SU-DHL-6 (cell line): ENCODE results near the gene GATAD2A.

Experiments
- H2AFZ ChIP-seq: fragments of 200-600 bp; sonication (generic); 2 replicates; pipeline ENCODE4 v1.6.1; 2014; ENCODE audit warnings: low read depth, mild to moderate bottlenecking, moderate library complexity, mixed read lengths, antibody characterized with exemption, low read length; ENCODE audit not compliant: severe bottlenecking
- H3F3A ChIP-seq: fragments of 200-600 bp; shearing (Covaris generic); 2 replicates; pipeline ENCODE4 v1.6.0; 2016; ENCODE audit warnings: antibody characterized with exemption, mild to moderate bottlenecking; ENCODE audit not compliant: insufficient read depth
- H3K27ac ChIP-seq: fragments of 200-600 bp; sonication (generic); 2 replicates; pipeline ENCODE4 v1.5.1; 2016; ENCODE audit warnings: low read depth, mild to moderate bottlenecking, low read length, moderate library complexity, mixed read lengths
- H3K27me3 ChIP-seq: fragments of 200-600 bp; sonication (generic), shearing (Covaris generic); 2 replicates; pipeline ENCODE4 v1.6.0; 2014; ENCODE audit warnings: mild to moderate bottlenecking, low read length
- H3K36me3 ChIP-seq: fragments of 200-600 bp; sonication (generic); 2 replicates; pipeline ENCODE4 v1.6.1; 2014; ENCODE audit warnings: mild to moderate bottlenecking, low read length, mixed read lengths
- H3K4me2 ChIP-seq: fragments of 300-600, 200-600 bp; shearing (Covaris generic), sonication (generic); 2 replicates; pipeline ENCODE4 v1.6.0; 2014; ENCODE audit warnings: low read length, low read depth, mild to moderate bottlenecking; ENCODE audit not compliant: poor library complexity, severe bottlenecking
- H3K4me3 ChIP-seq: fragments of 200-600 bp; sonication (generic); 2 replicates; pipeline ENCODE4 v1.5.1; 2014; ENCODE audit warnings: antibody characterized with exemption, low read length, mild to moderate bottlenecking, mixed read lengths; ENCODE audit not compliant: insufficient read depth, poor library complexity, severe bottlenecking
- H3K79me2 ChIP-seq: fragments of 200-600 bp; sonication (generic); 2 replicates; pipeline ENCODE4 v1.6.1; 2014; ENCODE audit warnings: mild to moderate bottlenecking, low read length, moderate library complexity; ENCODE audit not compliant: insufficient read depth
- H3K9ac ChIP-seq: fragments of 200-600 bp; sonication (generic); 2 replicates; pipeline ENCODE4 v1.7.0; 2014; ENCODE audit warnings: mild to moderate bottlenecking, low read length
- H3K9me2 ChIP-seq: fragments of 200-600 bp; sonication (generic); replicated peaks from 2 replicates; pipeline ENCODE4 v1.6.1; 2014; ENCODE audit warnings: low read length; ENCODE audit not compliant: insufficient read depth
- H3K9me3 ChIP-seq: fragments of 200-600 bp; sonication (generic); 2 replicates; pipeline ENCODE4 v1.6.1; 2014; ENCODE audit warnings: low read length, mixed read lengths; ENCODE audit not compliant: insufficient read depth
- H4K20me1 ChIP-seq: fragments of 200-600 bp; sonication (generic); 2 replicates; pipeline ENCODE4 v1.6.1; 2014; ENCODE audit warnings: low read depth, mild to moderate bottlenecking, antibody characterized with exemption, low read length, moderate library complexity, mixed read lengths
- EZH2phosphoT487 ChIP-seq: fragments of 200-600 bp; sonication (generic), shearing (Covaris generic); conservative IDR thresholded peaks from 2 replicates; pipeline ENCODE4 v1.6.1; 2018; ENCODE audit warnings: mild to moderate bottlenecking, antibody characterized with exemption, low read length, moderate library complexity, mixed read lengths
- TF ChIP-seq, protein P1 (sequence below): fragments of 200-600 bp; sonication (generic); IDR thresholded peaks from one replicate; pipeline ENCODE4 v1.5.1; 2017; ENCODE audit warnings: antibody characterized with exemption, mild to moderate bottlenecking, low read length, moderate library complexity; ENCODE audit not compliant: insufficient read depth, poor library complexity, severe bottlenecking

GATAD2A gene

DNA sequence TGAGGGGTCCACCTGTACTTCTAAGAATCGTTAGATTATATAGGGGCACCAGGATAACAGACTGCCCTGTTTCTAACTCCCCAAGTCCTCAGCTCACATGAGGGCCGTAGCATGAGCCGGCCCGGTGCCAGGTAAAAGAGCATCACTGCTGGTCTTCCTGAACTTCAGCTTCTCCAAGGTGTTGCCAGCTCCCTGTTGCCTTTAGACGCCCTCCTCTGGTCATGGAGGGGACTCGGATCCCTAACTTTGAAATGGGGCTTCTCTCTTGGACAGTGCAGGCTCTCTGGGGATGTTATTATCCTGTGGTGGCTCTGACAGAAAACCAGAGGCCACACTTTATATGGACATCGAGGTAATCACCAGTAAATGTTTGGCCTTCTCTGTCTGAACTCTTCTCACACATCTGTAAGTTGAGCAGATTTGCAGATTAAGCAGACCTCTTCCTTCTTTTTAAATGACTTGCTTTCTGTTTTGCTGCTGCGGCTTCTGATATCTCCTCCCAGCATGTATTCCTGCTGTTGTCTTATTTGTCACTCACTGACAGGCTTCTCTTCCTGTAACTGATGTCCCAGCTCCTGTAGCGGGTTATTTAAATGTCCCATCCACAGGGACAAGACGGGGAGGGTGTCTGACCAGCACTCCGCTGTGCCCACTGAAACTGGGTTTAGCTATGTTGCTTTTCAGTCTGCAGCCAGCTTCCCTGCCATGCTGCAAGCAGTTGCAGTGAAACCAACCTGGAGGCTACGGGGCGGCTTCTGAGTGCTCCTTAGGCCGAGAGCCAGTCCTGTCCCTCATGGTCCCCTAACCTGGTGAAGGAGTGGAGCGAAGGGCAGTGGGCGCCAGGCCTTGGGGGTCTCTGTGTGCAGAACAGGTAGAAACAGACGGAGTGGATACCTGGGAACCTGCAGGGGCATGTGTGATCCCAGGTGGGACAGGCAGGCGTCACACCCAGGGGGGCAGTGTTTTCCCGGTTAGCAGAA lies 70.7 kb downstream of the GATAD2A start:
- no peak overlapping the region for H2AFZ ChIP-seq
- H3K4me3 ChIP-seq = no peak overlapping the region
- no peaks in the 10 kb centered on the region for H3F3A ChIP-seq
- H3K27me3 ChIP-seq = no peaks in the 10 kb centered on the region
- TF ChIP-seq, protein P1, sequence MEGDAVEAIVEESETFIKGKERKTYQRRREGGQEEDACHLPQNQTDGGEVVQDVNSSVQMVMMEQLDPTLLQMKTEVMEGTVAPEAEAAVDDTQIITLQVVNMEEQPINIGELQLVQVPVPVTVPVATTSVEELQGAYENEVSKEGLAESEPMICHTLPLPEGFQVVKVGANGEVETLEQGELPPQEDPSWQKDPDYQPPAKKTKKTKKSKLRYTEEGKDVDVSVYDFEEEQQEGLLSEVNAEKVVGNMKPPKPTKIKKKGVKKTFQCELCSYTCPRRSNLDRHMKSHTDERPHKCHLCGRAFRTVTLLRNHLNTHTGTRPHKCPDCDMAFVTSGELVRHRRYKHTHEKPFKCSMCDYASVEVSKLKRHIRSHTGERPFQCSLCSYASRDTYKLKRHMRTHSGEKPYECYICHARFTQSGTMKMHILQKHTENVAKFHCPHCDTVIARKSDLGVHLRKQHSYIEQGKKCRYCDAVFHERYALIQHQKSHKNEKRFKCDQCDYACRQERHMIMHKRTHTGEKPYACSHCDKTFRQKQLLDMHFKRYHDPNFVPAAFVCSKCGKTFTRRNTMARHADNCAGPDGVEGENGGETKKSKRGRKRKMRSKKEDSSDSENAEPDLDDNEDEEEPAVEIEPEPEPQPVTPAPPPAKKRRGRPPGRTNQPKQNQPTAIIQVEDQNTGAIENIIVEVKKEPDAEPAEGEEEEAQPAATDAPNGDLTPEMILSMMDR = no peak
- TF ChIP-seq EZH2phosphoT487 = no peak
- H3K79me2 ChIP-seq = peaks cover 100% of the 10 kb centered on the region
- no peaks in the 10 kb centered on the region for H3K36me3 ChIP-seq
- no peaks in the 10 kb centered on the region for H3K9me2 ChIP-seq
- no peak overlapping the region for H3K4me2 ChIP-seq
- H3K9me3 ChIP-seq = no peaks in the 10 kb centered on the region
- H3K27ac ChIP-seq = no peak overlapping the region
- H3K9ac ChIP-seq = no peak overlapping the region
- no peaks in the 10 kb centered on the region; the same call in 1 of the 2 replicates for H4K20me1 ChIP-seq

DNA sequence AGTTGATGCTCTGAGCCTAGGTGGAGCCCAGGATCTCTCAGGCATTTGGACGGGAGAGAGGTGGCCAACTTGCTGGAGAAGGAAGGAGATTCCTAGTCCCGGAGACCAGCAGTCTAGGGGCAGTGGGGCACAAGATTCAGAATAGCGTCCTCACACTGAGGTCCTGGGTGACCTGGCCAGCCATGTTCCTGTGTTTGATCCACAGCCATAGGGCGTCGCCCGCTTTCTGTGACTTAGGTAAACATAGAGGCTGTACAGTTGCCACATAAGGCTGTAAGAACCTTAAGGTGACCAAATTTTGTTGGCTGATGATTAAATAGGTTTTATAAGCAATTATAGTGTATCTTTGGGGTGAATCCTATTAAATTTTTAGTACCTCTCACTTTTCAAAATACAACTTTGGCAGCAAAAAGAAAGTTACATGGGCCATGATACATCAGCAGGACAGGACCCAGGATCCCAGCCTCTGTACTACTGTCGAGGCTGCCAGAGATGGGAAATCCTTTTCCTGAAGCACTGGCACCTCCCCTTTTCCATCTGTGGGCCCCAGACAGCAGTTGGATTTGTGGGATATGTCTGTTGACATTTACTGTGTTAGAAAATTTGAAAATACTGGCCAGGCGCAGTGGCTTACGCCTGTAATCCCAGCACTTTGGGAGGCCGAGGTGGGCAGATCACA lies 72.4 kb downstream of the GATAD2A start:
- H3K27me3 ChIP-seq = no peaks in the 10 kb centered on the region
- H3F3A ChIP-seq = no peaks in the 10 kb centered on the region
- no peaks in the 10 kb centered on the region for H3K36me3 ChIP-seq
- H3K79me2 ChIP-seq = peaks cover 95% of the 10 kb centered on the region
- H3K9me3 ChIP-seq = no peaks in the 10 kb centered on the region
- H3K4me2 ChIP-seq = no peak overlapping the region
- no peaks in the 10 kb centered on the region; the same call in 1 of the 2 replicates for H4K20me1 ChIP-seq
- no peak for TF ChIP-seq EZH2phosphoT487
- TF ChIP-seq, protein P1 = no peak
- no peaks in the 10 kb centered on the region for H3K9me2 ChIP-seq
- H3K27ac ChIP-seq = no peak overlapping the region
- H3K9ac ChIP-seq = no peak overlapping the region
- no peak overlapping the region for H3K4me3 ChIP-seq
- no peak overlapping the region for H2AFZ ChIP-seq

DNA sequence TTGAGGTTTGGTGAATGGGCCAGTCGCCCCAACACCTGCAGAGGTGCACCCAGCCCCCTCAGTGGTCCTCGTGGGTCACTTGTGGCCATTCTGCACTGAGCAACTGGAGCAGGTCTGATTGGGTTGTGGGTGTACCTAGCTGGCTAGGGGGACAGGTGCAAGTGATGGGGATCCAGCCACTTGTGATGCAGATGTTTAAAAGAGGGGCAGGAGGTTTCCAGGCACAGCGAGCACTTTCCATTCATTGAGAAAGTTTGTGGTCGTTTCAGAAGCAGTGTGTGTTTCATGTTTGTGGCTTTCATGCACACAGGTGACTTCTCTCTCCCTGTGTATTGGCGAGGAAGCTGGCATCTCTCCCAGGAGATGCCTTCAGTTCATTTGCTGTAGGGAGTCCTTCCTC lies 75.2 kb downstream of the GATAD2A start:
- TF ChIP-seq, protein P1 = no peak
- no peak for TF ChIP-seq EZH2phosphoT487
- Histone ChIP-seq H3K27me3 (no peaks in the 10 kb centered on the region), H3F3A (no peaks in the 10 kb centered on the region), H3K27ac (no peak overlapping the region), H3K79me2 (peaks cover 81% of the 10 kb centered on the region), H3K9me3 (no peaks in the 10 kb centered on the region), H3K9me2 (no peaks in the 10 kb centered on the region), H3K9ac (no peak overlapping the region), H2AFZ (no peak overlapping the region), H4K20me1 (no peaks in the 10 kb centered on the region; the same call in 1 of the 2 replicates), H3K4me3 (no peak overlapping the region), H3K4me2 (no peak overlapping the region), H3K36me3 (no peaks in the 10 kb centered on the region)
